SW480 (cell line): ENCODE measurements around the gene CDT1.

ENCODE experiments used
- DNase-seq: peaks from one replicate; pipeline ENCODE4 v3.0.0-alpha.2; 2016; ENCODE audit warnings: low spot score

CDT1 gene

DNA sequence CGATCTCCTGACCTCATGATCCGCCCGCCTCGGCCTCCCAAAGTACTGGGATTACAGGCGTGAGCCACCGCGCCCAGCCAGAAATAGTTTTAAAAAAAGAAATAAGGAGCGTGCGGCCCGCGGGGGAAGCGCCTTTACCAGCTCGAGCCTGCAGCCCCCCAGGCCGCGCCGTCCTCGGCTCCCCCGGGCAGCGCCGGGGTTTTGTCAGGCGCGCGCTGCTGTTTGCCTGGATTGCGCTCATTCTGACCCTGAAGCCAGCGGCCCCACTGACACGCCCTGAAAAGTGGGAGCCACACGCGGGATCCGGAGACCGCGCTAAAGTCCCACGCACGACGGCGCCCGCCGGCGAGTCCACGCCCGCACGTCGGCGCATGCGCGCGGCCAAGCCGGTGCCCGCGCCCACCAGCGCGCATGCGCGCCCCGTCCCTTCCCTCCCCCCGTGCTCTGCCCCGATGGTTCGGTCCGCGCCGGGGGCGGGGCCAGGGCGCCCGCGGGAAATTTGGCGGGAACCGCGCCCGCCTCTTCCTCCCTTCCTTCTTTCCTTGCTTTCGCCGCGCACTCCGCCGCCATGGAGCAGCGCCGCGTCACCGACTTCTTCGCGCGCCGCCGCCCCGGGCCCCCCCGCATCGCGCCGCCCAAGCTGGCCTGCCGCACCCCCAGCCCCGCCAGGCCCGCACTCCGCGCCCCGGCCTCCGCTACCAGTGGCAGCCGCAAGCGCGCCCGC, at the start of gene CDT1:
Gene CDT1 (plus strand): TSS at position 526 of the 724 bp plus-strand sequence. CDS start 43 bp downstream, at position 569.
- DNase-seq = peak; percentile 56

DNA sequence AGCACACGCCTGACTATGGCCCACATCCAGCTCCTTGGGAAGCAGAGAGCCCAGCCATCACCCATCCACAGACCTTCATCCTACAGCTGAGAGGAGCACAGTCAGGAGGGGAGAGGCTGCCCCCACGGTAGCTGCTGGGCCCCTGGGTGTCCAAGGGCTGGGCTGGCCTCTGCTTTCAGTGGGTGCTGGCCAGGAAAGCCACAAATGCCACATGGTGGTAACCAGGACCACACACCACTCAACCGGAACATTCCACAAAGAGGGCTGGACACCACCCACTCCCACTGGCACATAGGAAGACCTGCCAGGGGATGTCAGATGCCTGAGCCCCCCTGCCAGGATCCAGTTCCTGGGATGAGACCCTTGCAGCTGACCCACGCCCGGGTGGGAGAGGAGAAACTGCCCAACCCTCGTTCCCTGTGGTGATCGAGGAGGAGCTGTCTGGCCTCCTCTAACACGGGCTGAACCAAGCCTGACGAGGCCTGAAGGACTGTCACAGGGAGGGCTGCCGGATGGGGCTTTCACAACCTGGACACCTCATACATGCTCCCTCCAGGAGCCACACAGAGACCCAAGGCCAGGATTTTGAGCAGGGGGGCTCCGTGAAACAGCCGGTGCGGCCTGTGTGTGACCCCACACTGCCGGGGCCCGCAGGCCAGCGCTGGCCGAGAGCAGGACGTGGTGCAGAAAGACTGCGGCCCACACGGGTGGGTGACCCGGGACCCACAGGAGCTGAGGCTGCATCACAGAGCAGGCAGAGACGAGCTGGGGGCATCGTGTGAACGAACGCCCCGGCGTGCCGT, 49.3 kb upstream of the CDT1 start:
- DNase-seq = no peak

DNA sequence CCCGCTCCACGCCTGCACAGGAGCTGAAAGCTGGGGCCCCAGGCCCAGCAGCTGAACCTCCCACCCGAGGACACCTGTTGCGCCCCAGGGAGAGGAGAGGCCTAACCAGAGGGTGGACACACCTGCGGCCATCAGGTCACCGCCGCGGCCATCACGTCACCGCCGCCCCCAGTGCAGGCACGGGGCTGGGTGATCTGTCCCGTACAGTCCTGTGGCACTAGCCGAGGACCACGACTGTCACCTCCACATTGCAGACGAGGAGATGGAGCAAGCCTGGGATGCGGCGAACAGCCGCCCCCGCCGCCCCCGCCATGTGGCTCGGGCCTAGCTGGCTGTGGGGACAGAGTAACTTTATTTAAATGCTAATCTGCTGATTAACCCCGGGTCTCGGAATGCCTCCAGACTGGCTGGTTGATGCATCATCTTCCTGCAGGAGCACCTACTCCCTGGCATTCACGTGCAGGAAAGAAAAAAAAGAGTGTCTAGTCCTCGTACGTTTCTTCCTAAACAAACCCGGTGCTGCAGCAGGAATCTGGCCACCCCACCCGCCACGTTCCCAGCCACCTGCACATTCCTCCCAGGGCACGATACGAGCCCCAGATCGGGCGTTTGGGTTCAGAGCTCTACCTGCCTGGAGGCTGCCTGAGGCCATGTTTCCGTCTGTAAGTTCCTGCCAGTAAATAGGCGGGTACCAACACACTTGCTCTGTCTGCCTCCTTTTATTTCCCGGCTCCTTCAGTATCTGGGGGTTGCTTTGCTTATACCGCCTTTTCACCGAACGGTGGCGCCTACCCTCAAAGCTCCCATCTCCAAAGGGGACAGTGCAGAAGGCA, 48.5 kb upstream of the CDT1 start:
- DNase-seq = no peak

DNA sequence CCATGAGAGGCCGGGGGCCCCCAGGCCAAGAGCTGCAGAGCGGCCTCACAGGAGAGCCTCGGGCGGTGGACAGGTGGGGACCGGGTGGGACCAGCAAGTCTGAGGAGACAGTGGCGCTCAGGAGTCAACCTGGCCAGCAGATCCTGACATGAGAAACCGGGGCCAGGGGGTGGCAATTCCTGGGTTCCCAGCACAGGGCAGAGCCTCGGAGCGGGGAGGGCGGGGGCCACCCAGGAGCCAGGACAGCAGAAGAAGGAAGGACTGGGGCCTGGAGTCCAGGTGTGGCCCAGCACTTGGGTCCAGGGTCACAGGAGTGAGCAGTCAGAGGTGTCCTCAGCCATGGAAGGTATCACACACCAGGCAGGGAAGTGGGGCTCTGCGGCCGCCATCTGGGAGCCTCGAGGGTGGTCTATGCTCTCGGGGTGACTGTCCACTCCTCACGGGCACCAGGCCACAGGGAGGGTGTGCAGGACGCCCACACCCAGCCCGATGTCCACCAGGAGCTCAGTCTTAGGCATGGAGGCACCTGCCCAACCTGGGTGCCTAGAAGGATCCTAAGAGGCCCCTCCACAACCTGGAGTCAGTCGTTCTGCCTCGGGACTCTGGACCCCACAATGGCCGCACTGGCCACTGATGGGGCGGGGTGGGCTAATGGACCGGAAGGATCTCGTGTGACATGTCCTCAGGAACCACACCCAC, 47.7 kb upstream of the CDT1 start:
- no peak for DNase-seq

DNA sequence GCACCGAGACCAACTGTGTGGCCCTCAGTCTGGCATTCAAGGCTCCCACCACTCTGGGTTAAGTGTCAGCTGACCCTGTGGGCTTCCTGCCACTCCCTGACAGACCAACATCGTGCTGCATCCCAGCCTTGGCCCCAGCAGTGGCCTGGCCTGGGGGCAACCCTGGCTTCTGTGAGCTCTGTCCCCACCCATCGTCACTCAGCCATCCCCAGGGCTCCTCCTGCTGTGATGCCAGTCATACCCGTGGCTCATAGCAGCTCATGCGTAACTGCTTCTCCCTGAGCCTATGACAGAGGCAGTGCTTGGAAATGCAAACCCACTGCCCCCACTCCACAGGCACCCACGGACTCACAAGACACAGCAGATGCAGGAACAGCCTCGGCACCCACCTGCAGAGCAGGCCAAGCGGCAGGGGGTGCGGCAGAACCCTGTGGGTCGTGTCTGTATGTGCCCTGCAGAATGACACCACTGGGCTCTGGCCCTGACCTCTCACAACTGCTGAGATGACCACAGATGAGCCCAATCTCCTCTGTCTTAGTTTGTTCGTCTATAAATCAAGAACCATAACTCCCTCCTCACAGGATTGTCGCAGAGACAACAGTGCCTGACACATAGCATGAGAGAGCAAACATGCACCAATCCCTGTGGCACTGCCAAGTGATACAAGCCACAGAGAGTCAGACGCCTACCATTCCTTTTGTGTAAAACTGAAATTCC, 45.2 kb upstream of the CDT1 start:
- no peak for DNase-seq

DNA sequence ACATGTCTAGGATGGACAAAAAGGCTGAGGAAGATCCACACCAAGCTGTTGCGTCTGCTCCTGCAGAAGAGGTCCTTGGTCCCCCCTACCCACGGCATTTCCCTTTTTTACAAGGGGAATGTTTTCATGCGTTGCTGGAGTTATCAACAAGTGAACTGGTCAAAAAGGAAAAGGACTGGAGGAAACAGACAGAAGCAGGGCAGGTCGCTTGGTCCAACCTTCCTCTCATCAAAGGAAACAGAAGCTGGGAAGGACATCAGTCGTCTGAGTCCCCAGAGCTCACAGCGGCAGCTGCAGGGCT, 44.7 kb upstream of the CDT1 start:
- no peak for DNase-seq

DNA sequence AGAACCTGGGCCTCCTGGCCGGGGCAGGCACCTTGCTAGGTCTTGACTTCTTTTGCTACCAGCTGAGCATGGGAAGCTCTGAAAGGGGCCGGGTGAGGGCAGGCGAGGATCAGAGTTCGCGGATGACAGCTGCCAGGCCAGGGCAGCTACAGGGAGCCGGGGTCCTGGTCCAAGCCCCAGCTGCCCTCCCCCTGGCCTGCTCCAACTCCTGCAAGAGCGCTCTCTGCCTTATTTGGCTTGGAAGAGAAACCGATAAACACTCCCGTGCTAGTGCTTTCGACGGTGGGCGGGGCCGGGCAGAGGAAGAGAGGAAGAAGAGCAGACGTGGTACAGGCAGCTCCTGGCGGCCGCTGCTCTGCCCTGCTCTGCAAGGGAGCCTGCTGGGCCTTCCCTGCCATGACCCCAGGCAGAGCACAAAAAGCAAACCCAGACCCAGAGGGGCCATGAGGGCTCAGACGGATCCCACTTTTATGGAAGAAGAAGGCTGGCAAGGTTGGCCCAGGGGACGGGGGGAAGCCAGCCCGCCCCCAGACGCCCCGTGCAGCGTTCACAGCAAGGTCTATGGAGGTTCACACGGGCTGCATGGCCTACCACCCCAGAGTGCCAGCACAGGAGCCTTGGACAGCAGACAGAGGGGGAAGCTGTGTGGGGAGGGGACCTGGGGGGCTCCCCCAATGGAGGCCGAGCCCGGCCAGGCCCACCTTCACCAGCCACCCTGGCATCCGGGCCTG, 44.2 kb upstream of the CDT1 start:
- no peak for DNase-seq

DNA sequence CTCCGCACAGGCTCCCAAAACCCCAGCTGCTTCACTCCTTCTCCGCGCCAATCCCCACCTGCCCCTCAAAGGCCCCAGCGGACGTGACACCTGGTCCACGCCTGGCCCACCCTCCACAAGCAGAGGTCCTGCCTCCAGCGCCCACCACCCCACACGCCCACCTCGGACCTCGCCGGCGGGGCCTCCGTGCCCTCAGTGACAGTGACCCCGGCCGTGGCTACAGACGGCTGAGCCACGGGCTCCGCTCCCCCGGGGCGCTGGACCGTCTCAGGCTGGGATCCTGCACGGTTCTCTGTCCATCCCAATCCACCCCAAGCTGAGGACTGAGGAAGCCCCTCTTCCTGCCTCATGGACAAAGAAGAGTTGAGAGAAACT, 43.6 kb upstream of the CDT1 start:
- no peak for DNase-seq

DNA sequence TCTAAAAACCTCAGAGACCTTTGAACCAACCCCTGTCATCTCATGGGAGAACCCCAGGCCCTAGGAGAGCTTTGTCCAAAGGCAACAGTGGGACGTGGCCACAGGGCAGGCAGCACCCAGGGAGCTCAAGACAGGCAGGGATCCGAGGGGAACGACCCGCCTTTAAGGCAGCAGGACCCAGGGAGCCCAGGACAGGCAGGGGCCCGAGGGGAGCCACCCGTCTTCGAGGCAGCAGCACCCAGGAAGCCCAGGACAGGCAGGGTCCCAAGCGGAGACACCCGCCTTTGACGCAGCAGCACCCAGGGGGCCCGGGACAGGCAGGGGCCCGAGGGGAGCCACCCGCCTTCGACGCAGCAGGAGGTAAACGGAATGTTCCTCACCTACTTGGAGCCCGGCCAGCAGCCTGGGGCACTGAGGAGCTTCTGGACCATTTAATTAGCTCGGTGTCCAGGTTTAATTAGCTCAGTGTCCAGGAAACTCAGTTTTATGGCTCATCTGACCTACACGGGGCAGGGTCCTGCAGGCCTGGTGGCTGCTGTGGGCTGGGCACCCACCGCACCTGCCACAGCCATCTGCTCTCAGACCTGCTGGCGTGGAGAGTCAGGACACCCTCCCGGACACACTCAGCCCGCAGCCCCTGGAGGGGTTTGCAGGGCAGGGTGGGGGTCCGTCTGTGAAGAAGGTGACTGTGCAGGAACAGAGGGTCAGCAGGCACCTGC, 43.0 kb upstream of the CDT1 start:
- DNase-seq = no peak

DNA sequence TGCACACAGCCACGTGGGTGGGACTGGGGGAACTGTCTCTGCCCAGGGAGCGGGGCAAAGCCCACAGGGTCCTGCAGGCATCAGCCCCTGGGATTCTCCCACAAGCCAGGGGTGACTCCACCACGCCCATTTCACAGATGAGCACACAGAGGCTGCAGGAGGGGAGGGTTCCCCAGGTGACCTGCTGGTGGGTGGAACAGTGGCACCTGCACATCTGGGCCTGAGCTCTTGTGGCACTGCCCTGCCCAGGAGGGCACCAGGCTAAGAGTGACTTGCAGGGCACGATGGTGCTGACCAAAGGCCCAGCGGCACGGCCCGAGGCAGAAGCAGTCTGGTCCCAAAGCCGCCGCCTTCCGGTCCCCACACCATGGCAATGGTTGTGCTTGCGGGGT, 42.5 kb upstream of the CDT1 start:
- DNase-seq = no peak

DNA sequence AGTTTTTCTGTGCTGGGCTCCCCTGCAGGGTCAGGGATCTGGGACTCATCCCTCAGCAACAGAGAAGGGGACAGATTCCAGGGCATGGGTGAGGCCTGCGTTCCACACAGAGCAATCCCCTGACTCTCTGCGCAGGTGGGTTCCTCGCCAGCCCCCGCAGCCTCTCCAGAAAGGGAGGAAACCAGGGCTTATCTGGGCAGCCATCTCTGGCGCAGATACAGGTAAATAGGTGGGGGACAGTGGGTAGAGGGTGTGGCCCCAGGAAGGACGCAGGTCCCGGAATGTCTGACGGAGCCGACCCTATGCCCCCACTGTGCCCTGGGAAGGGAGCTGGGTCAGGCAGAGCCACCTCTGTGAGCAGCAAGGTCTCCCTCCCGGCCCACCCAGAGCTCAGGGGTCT, 41.8 kb upstream of the CDT1 start:
- no peak for DNase-seq

DNA sequence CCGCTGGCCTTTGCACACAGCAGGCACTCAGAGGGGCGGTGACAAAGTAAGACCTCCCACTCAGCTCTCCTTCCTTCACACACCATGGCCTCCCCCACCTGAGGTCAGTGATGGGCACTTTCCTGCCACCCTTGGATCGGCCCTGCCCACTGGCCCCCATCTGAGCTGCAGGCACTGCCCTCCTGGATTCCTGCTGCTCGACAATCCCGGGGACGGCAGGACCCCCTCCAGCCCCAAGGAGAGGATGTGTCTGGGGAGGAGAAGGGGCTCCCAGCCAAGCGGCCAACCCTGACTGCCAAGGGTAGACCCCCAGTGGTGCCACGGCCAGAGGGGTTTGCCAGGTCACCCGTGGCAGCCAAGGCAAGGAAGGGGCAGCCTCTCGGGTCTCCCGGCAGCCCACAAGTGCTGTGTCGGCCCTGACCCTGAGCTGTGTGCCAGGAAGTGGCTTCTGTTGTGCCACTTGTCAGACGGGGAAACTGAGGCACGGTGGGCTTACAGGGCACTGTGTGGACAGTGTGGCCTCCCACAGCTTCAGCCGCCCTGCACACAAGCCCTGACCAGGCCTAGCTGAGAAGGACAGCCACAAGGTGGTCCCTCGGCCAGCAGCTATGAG, 41.2 kb upstream of the CDT1 start:
- no peak for DNase-seq

DNA sequence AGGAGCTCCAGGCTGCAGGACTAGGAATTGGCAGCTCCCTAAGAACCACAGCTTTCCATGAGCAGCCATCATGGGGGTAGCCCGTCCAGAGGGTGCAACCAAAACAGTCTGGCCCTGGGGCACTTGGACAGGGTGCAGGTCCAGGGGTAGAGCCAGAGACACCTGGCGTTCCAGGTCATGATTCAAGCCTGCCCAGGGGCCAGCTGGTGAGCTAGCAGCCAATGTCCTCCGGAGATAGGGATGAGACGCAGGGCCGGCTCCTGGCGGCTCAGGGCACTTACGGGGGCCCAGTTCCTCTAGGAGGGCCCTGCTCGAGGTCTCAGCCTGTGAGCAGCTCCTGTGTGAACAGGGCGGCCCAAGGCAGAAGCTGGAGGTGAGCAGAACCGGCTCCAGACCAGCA, 40.6 kb upstream of the CDT1 start:
- no peak for DNase-seq

DNA sequence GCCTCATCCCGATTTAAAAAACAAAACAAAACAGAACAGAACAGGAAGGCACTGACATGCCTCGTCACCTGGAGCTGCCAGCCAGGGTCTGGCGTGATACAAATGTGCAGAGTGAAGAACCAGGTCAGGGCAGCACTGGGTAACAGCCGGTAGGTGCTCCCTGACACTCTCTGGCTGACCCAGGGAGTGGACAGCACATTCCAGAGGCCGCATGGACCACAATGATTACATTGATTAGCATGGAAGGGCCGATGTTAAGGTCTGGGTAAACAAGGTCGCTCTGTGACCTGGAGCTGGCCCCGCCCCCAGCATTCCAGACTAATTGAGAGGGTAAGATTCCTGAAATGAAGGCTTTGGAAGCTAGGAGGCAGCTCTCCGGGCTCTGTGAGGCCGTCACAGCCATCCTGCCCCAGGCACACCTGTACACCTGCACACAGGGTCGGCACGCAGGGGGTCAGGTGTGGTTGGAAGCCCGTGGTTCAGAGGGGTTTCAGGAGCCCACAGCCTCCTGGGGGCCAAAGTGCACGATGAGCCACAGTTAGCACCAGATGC, 40.0 kb upstream of the CDT1 start:
- DNase-seq = peak; percentile 40

DNA sequence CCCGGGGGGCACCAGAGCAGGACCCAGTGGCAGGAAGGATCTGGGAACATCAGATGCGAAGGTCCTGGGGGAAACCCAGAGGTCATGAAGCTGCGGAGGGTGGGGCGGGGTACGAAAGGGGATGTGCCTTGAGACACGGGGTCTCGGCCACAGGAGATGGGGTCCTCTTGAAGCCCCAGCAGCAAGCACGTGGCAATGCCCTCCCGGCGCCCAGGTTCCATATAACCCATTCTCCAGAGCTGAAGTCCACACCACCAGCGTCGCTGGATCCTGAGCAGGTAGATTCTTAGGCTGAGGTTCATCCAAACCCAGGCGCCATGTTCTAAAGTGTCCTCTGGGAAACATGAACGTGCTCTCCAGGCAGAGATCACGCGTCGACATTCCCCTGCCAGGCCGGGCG, 39.5 kb upstream of the CDT1 start:
- no peak for DNase-seq

DNA sequence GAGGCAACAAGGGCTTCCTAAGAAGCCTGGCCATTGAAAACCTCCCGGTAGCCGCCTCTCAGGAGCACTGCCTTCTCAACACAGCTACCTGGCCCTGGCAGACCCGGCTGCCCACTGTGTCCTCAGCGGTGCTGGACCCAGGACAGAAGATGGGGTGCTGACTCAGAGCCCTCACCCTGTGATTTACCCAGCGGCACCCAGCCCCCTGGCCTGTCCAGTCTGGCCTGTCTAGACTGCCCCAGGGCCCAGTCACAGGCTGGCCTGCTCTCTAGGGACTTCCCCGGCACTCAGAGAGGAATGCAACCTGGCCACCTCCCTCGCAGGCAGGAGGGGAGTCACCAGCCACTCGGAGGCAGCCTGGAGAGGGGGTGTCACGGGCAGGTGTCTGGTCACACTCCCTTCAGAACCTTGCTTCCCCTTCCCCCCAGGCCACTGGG, 38.7 kb upstream of the CDT1 start:
- no peak for DNase-seq

DNA sequence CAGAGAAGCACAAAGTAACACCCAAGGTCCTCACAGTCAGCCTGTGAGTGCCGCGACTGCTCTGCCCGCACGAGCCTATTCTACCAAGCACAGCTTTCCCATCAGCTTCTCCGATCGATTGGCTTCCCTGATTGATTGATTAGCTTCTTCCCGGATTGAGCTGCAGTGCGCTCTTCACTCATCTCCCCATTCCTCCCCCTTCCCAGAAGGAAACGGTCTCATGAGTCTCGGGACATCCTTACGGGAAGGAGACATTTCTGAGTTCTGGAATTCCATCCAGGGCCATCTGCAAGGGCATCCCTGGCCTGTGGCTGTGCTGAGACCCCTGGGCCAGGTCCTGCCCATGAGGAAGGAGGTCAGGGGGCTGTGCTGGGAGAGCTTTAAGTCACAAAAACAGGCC, 36.6 kb upstream of the CDT1 start:
- DNase-seq = no peak

DNA sequence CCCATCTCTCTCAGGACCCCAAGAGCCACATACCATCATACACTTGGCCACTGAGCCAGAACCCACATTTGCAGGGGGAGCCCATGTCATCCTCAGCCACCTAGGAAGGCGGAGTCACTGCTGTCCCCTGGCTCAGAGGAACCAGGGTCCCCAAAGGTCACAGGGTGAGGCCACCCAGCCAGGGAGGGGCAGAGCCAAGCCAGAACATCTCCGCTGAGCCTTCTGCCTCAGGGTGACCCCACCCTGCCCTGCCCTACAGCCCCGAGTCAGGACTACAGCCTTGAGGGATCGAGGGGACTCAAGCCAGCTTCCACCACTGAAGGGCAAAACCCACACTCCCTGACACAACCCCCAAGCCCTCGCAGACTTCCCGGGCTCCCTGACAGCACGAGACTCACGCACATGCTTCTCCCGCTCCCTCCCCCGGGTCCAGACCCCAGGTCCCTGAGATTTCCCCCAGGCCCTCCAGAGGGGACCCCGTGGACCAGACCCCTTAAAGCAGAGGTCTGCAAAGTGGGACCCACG, 36.0 kb upstream of the CDT1 start:
- no peak for DNase-seq

DNA sequence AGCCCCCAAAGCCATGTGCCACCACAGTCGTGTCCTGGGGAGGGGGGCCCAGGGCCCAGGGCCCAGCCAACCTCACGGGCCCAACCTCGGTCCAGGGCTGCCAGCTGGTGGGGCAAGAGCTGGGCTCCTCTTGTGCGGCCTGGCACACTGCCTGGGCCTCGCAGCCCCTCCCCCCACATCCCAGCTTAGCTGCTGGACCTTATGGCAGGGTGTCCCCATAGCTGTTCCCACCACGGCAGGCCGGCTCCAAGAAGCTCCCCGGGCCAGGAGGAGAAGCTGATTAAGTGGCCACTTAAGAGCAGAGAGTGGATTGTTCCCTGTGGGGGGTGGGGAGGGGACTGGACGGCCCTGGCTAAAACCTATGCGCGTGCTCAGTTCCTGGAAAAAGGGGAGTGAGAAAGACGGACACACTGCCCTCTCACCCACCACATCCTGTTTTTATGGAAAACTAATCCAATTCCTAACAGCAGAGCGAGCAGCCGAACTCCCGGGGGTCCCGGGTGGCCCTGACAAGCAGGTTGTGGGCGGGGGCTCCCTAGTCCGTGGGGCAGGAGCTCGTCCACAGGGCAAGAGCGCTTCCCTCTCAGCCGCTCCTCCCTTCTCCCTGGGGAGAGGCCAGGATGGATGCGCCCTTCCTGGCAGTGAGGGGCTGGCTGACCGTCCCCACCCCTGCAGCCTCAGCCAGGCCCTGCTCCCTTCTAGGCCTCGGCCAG, 35.4 kb upstream of the CDT1 start:
- no peak for DNase-seq
